Neural crest cell (in vitro differentiated cells): Measurements from ENCODE around the gene GRIK2. TPM values are rescaled to one million over a fixed set of nuclear protein-coding genes. Genes with fewer than 3 reads are reported as not detected.

Experiments used
- DNase-seq: peaks from one replicate; pipeline ENCODE4 v3.0.0; 2021; ENCODE audit warnings: low read depth, mixed read lengths, low spot score
- H3K27ac Mint-ChIP-seq: one replicate; pipeline ENCODE4 v1.8.0; 2021; ENCODE audit warnings: mild to moderate bottlenecking, mixed read lengths; ENCODE audit not compliant: unreplicated experiment
- H3K27me3 Mint-ChIP-seq: 2 replicates; pipeline ENCODE4 v1.8.0; 2021; ENCODE audit warnings: low read depth, mild to moderate bottlenecking, mixed read lengths
- H3K36me3 Mint-ChIP-seq: 2 replicates; pipeline ENCODE4 v1.8.0; 2021; ENCODE audit warnings: low read depth, mild to moderate bottlenecking, mixed read lengths
- H3K4me1 Mint-ChIP-seq: 2 replicates; pipeline ENCODE4 v1.8.0; 2021; ENCODE audit warnings: mixed read lengths
- H3K4me3 Mint-ChIP-seq: one replicate; pipeline ENCODE4 v1.8.0; 2021; ENCODE audit warnings: mild to moderate bottlenecking, mixed read lengths
- H3K9me3 Mint-ChIP-seq: 2 replicates; pipeline ENCODE4 v1.8.0; 2021; ENCODE audit warnings: mixed read lengths
- total RNA-seq: library from RNA; stranded (reverse); gene quantifications from 2 replicates; pipeline ENCODE4 v1.2.1, GENCODE V29; 2021
- TF ChIP-seq, protein P1 (sequence below): fragments of 200-600 bp; sonication (generic); conservative IDR thresholded peaks from 2 replicates; pipeline ENCODE4 v1.5.0; 2021; ENCODE audit warnings: antibody characterized with exemption, mild to moderate bottlenecking

Gene GRIK2
- total RNA-seq, 1 donor from 2014 or later = 10.5 TPM

DNA sequence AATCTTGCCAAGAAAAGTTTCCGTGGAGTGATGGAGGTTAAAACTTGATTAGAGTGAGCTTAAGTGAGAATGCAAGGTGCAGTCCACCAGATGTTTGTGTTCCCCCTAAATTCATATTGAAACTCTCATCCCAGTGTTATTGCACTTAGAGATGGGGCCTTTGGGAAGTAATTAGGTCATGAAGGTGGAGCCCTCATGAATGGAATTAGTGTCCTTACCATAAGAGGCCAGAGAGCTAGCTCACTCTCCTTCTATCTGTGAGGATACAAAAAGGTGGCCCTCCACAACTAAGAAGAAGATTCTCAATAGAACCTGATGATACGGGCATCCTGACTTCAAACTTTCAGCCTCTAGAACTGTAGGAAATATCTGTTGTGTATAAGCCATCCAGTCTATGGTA lies 258.6 kb downstream of the GRIK2 start:
- H3K4me3 Mint-ChIP-seq = no peak overlapping the region
- TF ChIP-seq, protein P1, sequence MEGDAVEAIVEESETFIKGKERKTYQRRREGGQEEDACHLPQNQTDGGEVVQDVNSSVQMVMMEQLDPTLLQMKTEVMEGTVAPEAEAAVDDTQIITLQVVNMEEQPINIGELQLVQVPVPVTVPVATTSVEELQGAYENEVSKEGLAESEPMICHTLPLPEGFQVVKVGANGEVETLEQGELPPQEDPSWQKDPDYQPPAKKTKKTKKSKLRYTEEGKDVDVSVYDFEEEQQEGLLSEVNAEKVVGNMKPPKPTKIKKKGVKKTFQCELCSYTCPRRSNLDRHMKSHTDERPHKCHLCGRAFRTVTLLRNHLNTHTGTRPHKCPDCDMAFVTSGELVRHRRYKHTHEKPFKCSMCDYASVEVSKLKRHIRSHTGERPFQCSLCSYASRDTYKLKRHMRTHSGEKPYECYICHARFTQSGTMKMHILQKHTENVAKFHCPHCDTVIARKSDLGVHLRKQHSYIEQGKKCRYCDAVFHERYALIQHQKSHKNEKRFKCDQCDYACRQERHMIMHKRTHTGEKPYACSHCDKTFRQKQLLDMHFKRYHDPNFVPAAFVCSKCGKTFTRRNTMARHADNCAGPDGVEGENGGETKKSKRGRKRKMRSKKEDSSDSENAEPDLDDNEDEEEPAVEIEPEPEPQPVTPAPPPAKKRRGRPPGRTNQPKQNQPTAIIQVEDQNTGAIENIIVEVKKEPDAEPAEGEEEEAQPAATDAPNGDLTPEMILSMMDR = no peak
- no peaks in the 10 kb centered on the region for H3K4me1 Mint-ChIP-seq
- no peaks in the 10 kb centered on the region for H3K36me3 Mint-ChIP-seq
- no peak for DNase-seq
- no peaks in the 10 kb centered on the region for H3K27me3 Mint-ChIP-seq
- H3K27ac Mint-ChIP-seq = no peak overlapping the region
- H3K9me3 Mint-ChIP-seq = no peaks in the 10 kb centered on the region

DNA sequence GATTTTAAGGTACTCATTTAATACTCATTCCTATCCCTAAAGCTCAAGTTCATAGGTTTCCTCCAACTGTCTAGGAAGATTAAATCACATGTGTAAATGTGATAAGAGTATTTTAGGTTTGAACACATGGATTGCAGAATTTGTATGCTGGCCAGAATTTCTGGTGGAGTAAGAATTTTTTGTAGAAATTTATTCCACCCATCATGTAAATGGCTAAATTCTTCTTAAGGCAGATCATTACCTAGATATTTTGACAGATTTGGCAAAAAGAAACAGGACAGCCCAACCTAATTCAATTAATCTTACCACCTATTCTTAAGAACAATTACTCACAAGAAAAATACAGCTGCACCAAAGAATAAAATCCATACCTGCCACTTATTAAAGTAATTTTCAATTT lies 261.6 kb downstream of the GRIK2 start:
- DNase-seq = no peak
- Mint-ChIP-seq H3K27ac (no peak overlapping the region), H3K4me1 (no peaks in the 10 kb centered on the region), H3K9me3 (peaks cover 5% of the 10 kb centered on the region), H3K4me3 (no peak overlapping the region), H3K36me3 (peaks cover 3% of the 10 kb centered on the region), H3K27me3 (no peaks in the 10 kb centered on the region)
- TF ChIP-seq, protein P1 = no peak

DNA sequence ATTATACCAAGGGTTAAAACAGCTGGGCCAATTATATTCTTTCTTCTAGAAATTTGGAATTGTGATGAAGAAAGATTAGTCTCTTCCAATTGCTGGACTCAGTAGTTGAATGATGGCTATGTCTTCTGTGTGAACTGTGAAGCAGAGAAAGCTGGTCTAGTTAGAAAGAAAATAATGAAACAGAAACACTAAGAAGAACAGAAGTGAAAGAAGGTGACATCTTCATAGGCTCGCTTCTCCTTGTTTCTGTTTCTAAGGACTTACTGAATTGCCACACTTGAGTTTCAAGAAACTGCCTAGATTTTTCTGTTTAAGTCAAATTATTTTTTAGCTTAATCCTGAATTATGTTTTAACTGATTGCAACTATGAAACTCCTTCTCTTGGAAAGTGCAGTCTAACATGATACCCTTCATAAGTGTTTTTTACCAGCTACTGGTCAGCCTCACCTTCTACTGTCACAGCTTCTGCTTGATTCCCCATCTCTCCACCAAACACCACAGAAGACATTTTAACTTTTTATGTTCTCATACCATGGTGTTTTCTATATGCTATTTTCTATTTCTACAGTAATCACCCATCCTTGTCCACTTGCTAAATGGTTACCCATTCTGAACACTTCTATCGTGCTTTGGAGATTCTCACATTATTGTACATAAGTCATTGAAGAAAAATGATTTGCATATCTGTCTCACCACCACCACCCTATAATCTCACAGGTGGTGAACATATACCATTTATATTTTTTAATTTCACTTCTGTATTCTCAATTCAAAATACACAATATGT lies 268.8 kb downstream of the GRIK2 start:
- Mint-ChIP-seq H3K27me3 (no peaks in the 10 kb centered on the region), H3K27ac (peak overlapping the region; percentile 12), H3K36me3 (peaks cover 6% of the 10 kb centered on the region), H3K9me3 (peaks cover 7% of the 10 kb centered on the region), H3K4me3 (no peak overlapping the region), H3K4me1 (no peaks in the 10 kb centered on the region)
- TF ChIP-seq, protein P1 = no peak
- DNase-seq = no peak

DNA sequence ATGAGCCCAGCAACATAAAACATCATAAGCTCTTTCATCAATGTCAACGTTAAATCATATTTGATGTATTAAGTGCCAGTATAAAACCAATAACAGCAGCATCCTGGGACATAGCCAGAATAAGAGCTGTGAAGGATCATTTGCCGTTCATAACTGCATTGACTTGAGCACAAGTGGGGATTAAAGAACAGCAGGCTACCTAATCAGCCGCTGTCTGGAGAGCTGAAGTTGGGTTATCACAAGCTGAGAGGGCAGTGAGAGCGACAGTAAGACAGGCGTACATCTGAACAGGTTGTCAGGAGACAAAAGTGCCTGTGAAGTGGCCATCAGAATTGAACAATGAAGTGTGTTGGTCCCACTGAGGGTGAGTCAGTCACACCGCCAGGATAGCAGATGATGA lies 269.6 kb downstream of the GRIK2 start:
- H3K4me3 Mint-ChIP-seq = no peak overlapping the region
- no peaks in the 10 kb centered on the region for H3K27me3 Mint-ChIP-seq
- TF ChIP-seq, protein P1 = no peak
- H3K36me3 Mint-ChIP-seq = peaks cover 6% of the 10 kb centered on the region
- no peaks in the 10 kb centered on the region for H3K4me1 Mint-ChIP-seq
- no peak for DNase-seq
- H3K27ac Mint-ChIP-seq = no peak overlapping the region
- H3K9me3 Mint-ChIP-seq = peaks cover 7% of the 10 kb centered on the region

DNA sequence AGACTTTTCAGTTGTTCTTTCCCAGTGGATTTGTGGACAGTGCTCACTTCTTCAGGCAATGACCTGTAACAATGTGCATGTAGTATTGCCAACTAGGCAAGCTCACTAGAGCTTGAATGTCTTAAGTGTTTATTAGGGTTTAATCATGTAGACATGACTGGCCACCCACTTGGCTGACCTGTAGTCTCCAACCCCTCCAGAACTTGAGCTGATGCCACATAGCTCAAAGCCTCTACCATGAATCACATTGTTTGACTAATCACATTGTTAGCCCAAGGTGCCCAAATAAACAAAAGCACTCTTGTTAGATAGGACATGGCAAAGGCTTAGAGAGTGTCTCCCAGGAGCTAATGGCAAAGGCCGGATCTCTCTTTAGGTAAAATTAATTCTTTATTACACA lies 272.7 kb downstream of the GRIK2 start:
- H3K9me3 Mint-ChIP-seq = peaks cover 2% of the 10 kb centered on the region

More for the DNA sequence above, 272.7 kb downstream of the GRIK2 start:
- H3K36me3 Mint-ChIP-seq = peaks cover 3% of the 10 kb centered on the region
- H3K27ac Mint-ChIP-seq = no peak overlapping the region
- H3K4me1 Mint-ChIP-seq = no peaks in the 10 kb centered on the region
- TF ChIP-seq, protein P1 = no peak
- no peaks in the 10 kb centered on the region for H3K27me3 Mint-ChIP-seq
- no peak for DNase-seq
- no peak overlapping the region for H3K4me3 Mint-ChIP-seq
